ENCODE data around the gene C14orf180. TPM values are rescaled to one million over a fixed set of nuclear protein-coding genes. Genes with fewer than 3 reads are reported as not detected.

C14orf180 gene
- total and polyA plus RNA-seq, 4 donors, result 0.50 to 1.3 (median 0.68) TPM; not detected in 1

- Histone ChIP-seq H3K27me3 (ENCODE audit: control insufficient read depth in 1 of 2, insufficient read depth in 2 of 2, low read length in 1 of 2) (no peaks in the 10 kb centered on the region), H3K36me3 (ENCODE audit: control insufficient read depth in 1 of 2, insufficient read depth in 2 of 2, low read length in 1 of 2) (no peaks in the 10 kb centered on the region), H3K9me3 (ENCODE audit: control insufficient read depth, low read length) (no peaks in the 10 kb centered on the region), H3K27ac (ENCODE audit: low read depth in 1 of 2, low read length in 2 of 2) (no peak overlapping the region), H3K4me3 (ENCODE audit: low read length in 2 of 2) (no peak overlapping the region), H3K4me1 (ENCODE audit: control insufficient read depth in 1 of 2, insufficient read depth in 2 of 2, low read length in 2 of 2) (no peaks in the 10 kb centered on the region)
- no peak for DNase-seq
- no peak for ATAC-seq (ENCODE audit: low FRiP score)
- intact Hi-C loops (cut with DNase I), result loop anchor here (2.0 to 10.0 kb wide), 4 partner anchors 500 to 560 kb away; partner anchors contain the start of genes ASPG (in 1 of the 2) and KIF26A (in 1 of the 2)
- 76% methylated on average over 5 of the region's 5 CpGs for WGBS, 2 donors
Observed at GRCh38 chr14:104637546-104638003, 58.0 kb downstream of the C14orf180 start.

- Histone ChIP-seq H3K4me3 (ENCODE audit: low read length in 2 of 2) (no peak overlapping the region), H3K36me3 (ENCODE audit: control insufficient read depth in 1 of 2, insufficient read depth in 2 of 2, low read length in 1 of 2) (no peaks in the 10 kb centered on the region), H3K27ac (ENCODE audit: low read depth in 1 of 2, low read length in 2 of 2) (no peak overlapping the region), H3K9me3 (ENCODE audit: control insufficient read depth, low read length) (no peaks in the 10 kb centered on the region), H3K4me1 (ENCODE audit: control insufficient read depth in 1 of 2, insufficient read depth in 2 of 2, low read length in 2 of 2) (no peaks in the 10 kb centered on the region), H3K27me3 (ENCODE audit: control insufficient read depth in 1 of 2, insufficient read depth in 2 of 2, low read length in 1 of 2) (no peaks in the 10 kb centered on the region)
- no peak for ATAC-seq (ENCODE audit: low FRiP score)
- WGBS, 2 donors, result 27 to 30% methylated on average over 12 of the region's 12 CpGs
- DNase-seq, result no peak
- intact Hi-C loops (cut with DNase I), result loop anchor here (2.0 to 10.0 kb wide), 4 partner anchors 501 to 561 kb away; partner anchors contain the start of genes ASPG (in 1 of the 2) and KIF26A (in 1 of the 2)
Observed at GRCh38 chr14:104638190-104638589, 58.6 kb downstream of the C14orf180 start.

DNA sequence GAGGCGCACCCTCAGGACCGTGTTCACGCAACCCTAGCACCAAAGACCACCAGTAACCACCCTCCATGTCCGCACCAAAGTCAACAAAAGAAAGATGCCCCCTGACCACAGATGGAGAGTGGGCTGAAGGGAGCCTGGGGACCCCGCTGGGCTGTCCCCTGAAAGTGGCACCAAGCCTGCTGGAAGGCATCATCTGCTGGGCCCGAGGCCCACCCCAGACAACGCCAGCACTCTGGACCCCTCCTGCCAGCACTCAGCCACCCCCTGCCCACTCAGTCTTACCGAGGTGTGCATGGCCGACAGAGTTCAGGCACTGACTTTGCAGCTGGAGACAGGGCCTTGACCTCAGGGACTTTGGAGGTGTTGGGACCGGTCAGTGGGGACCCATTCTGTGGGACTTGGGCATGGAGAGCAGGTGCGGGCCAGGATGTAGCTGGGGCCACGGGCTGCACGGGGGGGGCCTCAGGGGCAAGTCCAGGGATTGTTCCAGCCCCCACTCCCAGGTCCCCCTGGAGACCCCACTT lies 59.4 kb downstream of the C14orf180 start:
- intact Hi-C loops (cut with DNase I), result loop anchor here (2.0 to 10.0 kb wide), 4 partner anchors 502 to 562 kb away; partner anchors contain the start of genes ASPG (in 1 of the 2) and KIF26A (in 1 of the 2)
- no peak for ATAC-seq (ENCODE audit: low FRiP score)
- H3K27me3 ChIP-seq (ENCODE audit: control insufficient read depth in 1 of 2, insufficient read depth in 2 of 2, low read length in 1 of 2), result no peaks in the 10 kb centered on the region
- no peak for DNase-seq
- H3K27ac ChIP-seq (ENCODE audit: low read depth in 1 of 2, low read length in 2 of 2), result no peak overlapping the region
- H3K36me3 ChIP-seq (ENCODE audit: control insufficient read depth in 1 of 2, insufficient read depth in 2 of 2, low read length in 1 of 2), result no peaks in the 10 kb centered on the region
- no peak overlapping the region for H3K4me3 ChIP-seq (ENCODE audit: low read length in 2 of 2)
- H3K4me1 ChIP-seq (ENCODE audit: control insufficient read depth in 1 of 2, insufficient read depth in 2 of 2, low read length in 2 of 2), result no peaks in the 10 kb centered on the region
- no peaks in the 10 kb centered on the region for H3K9me3 ChIP-seq (ENCODE audit: control insufficient read depth, low read length)
- 71 to 74% methylated on average over 13 of the region's 13 CpGs for WGBS, 2 donors

- no peak for DNase-seq
- intact Hi-C loops (cut with DNase I), result loop anchor here (2.0 to 10.0 kb wide), 4 partner anchors 502 to 562 kb away; partner anchors contain the start of genes ASPG (in 1 of the 2) and KIF26A (in 1 of the 2)
- H3K4me3 ChIP-seq (ENCODE audit: low read length in 2 of 2), result no peak overlapping the region
- H3K27ac ChIP-seq (ENCODE audit: low read depth in 1 of 2, low read length in 2 of 2), result no peak overlapping the region
- no peaks in the 10 kb centered on the region for H3K4me1 ChIP-seq (ENCODE audit: control insufficient read depth in 1 of 2, insufficient read depth in 2 of 2, low read length in 2 of 2)
- no peak for ATAC-seq (ENCODE audit: low FRiP score)
- H3K27me3 ChIP-seq (ENCODE audit: control insufficient read depth in 1 of 2, insufficient read depth in 2 of 2, low read length in 1 of 2), result no peaks in the 10 kb centered on the region
- 53 to 60% methylated on average over 5 of the region's 5 CpGs for WGBS, 2 donors
- no peaks in the 10 kb centered on the region for H3K36me3 ChIP-seq (ENCODE audit: control insufficient read depth in 1 of 2, insufficient read depth in 2 of 2, low read length in 1 of 2)
- no peaks in the 10 kb centered on the region for H3K9me3 ChIP-seq (ENCODE audit: control insufficient read depth, low read length)
Observed at GRCh38 chr14:104639471-104639870, 59.9 kb downstream of the C14orf180 start.

Other genes with a start within 250 kb of the C14orf180 start
- not detected for gene TMEM179, start 25.0 kb downstream of the C14orf180 start, total RNA-seq
- gene TMEM179, start 25.0 kb downstream of the C14orf180 start, polyA plus RNA-seq, result not detected
- 100 to 1,000 TPM in 1 of 2 donors, 10 to 100 TPM in 1; 84.9 to 102 TPM for gene INF2, start 109.9 kb downstream of the C14orf180 start, total RNA-seq
- gene INF2, start 109.9 kb downstream of the C14orf180 start, polyA plus RNA-seq, result 100 to 1,000 TPM in 1 of 2 donors, 10 to 100 TPM in 1; 31.9 to 185 TPM
- 10 to 100 TPM; 44.8 to 63.2 TPM for gene ADSS1, start 144.5 kb downstream of the C14orf180 start, total RNA-seq
- gene ADSS1, start 144.5 kb downstream of the C14orf180 start, polyA plus RNA-seq, result 10 to 100 TPM; 25.0 to 80.2 TPM
- gene SIVA1, start 173.4 kb downstream of the C14orf180 start, total RNA-seq, result 10 to 100 TPM; 74.3 to 83.0 TPM
- 100 to 1,000 TPM; 219 to 241 TPM for gene SIVA1, start 173.4 kb downstream of the C14orf180 start, polyA plus RNA-seq
- 100 to 1,000 TPM; 124 to 154 TPM for gene AKT1, start 216.0 kb downstream of the C14orf180 start, total RNA-seq
- 100 to 1,000 TPM in 1 of 2 donors, 10 to 100 TPM in 1; 93.2 to 118 TPM for gene AKT1, start 216.0 kb downstream of the C14orf180 start, polyA plus RNA-seq
- gene ZBTB42, start 221.3 kb downstream of the C14orf180 start, total RNA-seq, result 1 to 10 TPM; 4.4 to 4.7 TPM
- 1 to 10 TPM; 1.6 to 1.9 TPM for gene ZBTB42, start 221.3 kb downstream of the C14orf180 start, polyA plus RNA-seq

Measured in aorta (tissue), 5 donors.